Aorta (tissue), 5 donors: ENCODE data around the gene EIPR1. TPM values are rescaled to one million over a fixed set of nuclear protein-coding genes. Genes with fewer than 3 reads are reported as not detected.
A peak's percentile ranks its signal among the peaks of the same experiment; 100 is the strongest.

Experiments used
- ATAC-seq: fragments of 200-7000 bp; cut with Tn5 transposase; one replicate; pipeline ENCODE4 v1.9.1; 2022; ENCODE audit warnings: moderate library complexity; ENCODE audit not compliant: low FRiP score
- DNase-seq, 2 donors: peaks; one replicate each; pipeline ENCODE4 v3.0.0-alpha.2; 2020
- H3K27ac ChIP-seq, 2 donors: one replicate each; pipeline ENCODE4 v1.5.1; 2013; ENCODE audit warnings: low read length in 2 of 2, mild to moderate bottlenecking in 2 of 2, moderate library complexity in 2 of 2, control low read depth in 1 of 2, inconsistent platforms in 1 of 2, low read depth in 1 of 2
- H3K27me3 ChIP-seq, 2 donors: one replicate each; pipeline ENCODE4 v1.6.1; 2013; ENCODE audit warnings: control low read depth in 1 of 2, low read length in 1 of 2, mild to moderate bottlenecking in 1 of 2, moderate library complexity in 1 of 2; ENCODE audit not compliant: insufficient read depth in 2 of 2, control insufficient read depth in 1 of 2
- H3K36me3 ChIP-seq, 2 donors: one replicate each; pipeline ENCODE4 v1.6.1; 2013; ENCODE audit warnings: control low read depth in 1 of 2, low read length in 1 of 2, mild to moderate bottlenecking in 1 of 2; ENCODE audit not compliant: insufficient read depth in 2 of 2, control insufficient read depth in 1 of 2
- H3K4me1 ChIP-seq, 2 donors: one replicate each; pipeline ENCODE4 v1.6.1; 2013; ENCODE audit warnings: low read length in 2 of 2, control low read depth in 1 of 2, mild to moderate bottlenecking in 1 of 2, moderate library complexity in 1 of 2; ENCODE audit not compliant: insufficient read depth in 2 of 2, control insufficient read depth in 1 of 2
- H3K4me3 ChIP-seq, 2 donors: one replicate each; pipeline ENCODE4 v1.5.1; 2013; ENCODE audit warnings: low read length in 2 of 2, control low read depth in 1 of 2, mild to moderate bottlenecking in 1 of 2
- H3K9me3 ChIP-seq: one replicate; pipeline ENCODE4 v1.6.1; 2013; ENCODE audit warnings: mild to moderate bottlenecking, low read length; ENCODE audit not compliant: control insufficient read depth
- WGBS, 2 donors: extraction: QIAGEN DNeasy Blood & Tissue Kit; methylation state at CpG; one replicate each; pipeline ENCODE4 v1.1.7; 2013; 5-methylcytosine and 5-hydroxymethylcytosine counted together
- intact Hi-C, 2 donors: fragments of 100-400 bp; cut with DNase I; formaldehyde crosslinking; loops; one replicate each; pipeline versions ENCODE4 v1.14.2 to v1.15.0; 2022
- polyA plus RNA-seq, 2 donors: library from polyadenylated mRNA; stranded (reverse); fragments of 200-250 nt; gene quantifications; one replicate each; pipeline ENCODE4 v1.2.3, GENCODE V29; 2013
- total RNA-seq, 2 donors: library from RNA; stranded (reverse); fragmentation: NEBNext Ultra II Directional; extraction: Animal tissue kit (Norgen Biotek cat#: 25700); gene quantifications; one replicate each; pipeline ENCODE4 v1.2.1, GENCODE V29; 2021
- donor health status: healthy with polysubstance abuse.
- donor health status: Bipolar disorder and iron deficiency.
- donor health status: DM: no; HTN: no; CAD: no.
- donor health status: DM: no; HTN: no; CAD: no.
- donor health status: DM: yes; HTN: yes; CAD: no.

Gene EIPR1
- total and polyA plus RNA-seq, 4 donors: 9.7 to 13.7 (median 10.0) TPM

DNA sequence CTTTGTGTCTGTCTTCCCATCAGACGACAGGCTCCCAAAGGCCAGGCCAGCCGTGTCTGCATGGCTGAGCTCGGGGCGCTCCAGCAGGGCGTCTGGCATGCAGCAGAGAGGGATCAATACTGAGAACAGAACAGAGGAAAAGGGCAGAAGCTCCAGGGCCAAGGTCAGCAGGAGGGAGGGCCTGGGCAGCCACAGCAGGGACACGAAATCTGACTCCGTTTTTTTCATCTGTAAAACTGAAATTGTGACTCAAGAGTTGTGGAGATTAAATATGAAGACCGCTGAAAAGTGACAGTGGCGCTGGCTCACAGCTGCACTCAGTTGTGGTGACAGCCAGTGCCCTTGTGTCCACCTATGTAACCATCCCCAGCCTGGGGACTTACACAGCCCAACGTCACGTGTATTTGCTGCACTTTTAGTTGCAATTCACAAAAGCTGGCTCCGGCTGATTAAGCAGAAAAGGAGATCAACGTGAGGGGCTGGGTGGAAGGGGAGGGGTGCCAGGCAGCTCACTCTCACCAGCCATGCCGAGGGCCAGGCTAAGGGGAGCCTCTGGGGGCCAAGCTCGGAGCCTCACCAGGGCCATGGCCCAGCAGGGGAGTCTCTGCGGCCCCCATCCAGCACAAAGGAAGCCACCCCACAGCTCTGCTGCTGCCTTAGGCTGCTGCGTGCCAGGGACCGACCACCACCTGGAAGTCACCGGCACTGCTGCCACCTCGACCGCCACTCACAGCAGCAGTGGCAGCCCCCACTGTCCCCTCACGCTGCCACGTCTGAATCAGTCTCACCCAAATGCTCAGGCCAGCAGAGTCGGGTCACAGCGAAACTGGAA is 74.7 kb downstream of the EIPR1 start:
- H3K4me1 ChIP-seq: no peaks in the 10 kb centered on the region
- peak; percentile 35 for ATAC-seq
- no peaks in the 10 kb centered on the region for H3K27me3 ChIP-seq
- no peak overlapping the region for H3K4me3 ChIP-seq
- no peak for DNase-seq
- no peak overlapping the region for H3K27ac ChIP-seq
- WGBS, 2 donors: 63 to 64% methylated on average over 25 of the region's 25 CpGs
- H3K9me3 ChIP-seq: no peaks in the 10 kb centered on the region
- intact Hi-C loops: loop anchor here in 1 of 2 donors (10.0 kb wide), 1 partner anchor 1448 kb away; no protein-coding TSS in a partner anchor
- H3K36me3 ChIP-seq: no peaks in the 10 kb centered on the region

DNA sequence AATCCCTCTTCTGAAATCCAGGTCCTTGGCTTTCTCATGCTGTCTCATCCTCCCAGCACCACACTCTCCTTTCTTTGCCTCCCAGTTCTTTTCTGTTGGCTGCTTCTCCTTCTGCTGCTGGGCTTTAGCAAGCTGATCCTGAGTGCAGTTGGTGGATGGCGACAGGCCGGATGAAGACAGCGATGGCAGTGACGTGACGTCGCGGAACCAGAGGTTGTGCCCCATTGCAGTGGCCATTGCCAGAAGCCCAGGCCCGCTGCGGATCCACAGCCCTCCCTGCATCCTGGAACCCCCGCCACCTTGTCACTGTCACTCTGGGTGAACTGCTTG is 75.2 kb downstream of the EIPR1 start:
- H3K4me1 ChIP-seq: no peaks in the 10 kb centered on the region
- ATAC-seq: no peak
- H3K27ac ChIP-seq: no peak overlapping the region
- intact Hi-C loops: loop anchor here in 1 of 2 donors (10.0 kb wide), 1 partner anchor 1448 kb away; no protein-coding TSS in a partner anchor
- DNase-seq: no peak
- no peak overlapping the region for H3K4me3 ChIP-seq
- WGBS, 2 donors: 97% methylated on average over 10 of the region's 10 CpGs
- no peaks in the 10 kb centered on the region for H3K9me3 ChIP-seq
- no peaks in the 10 kb centered on the region for H3K36me3 ChIP-seq
- H3K27me3 ChIP-seq: no peaks in the 10 kb centered on the region

DNA sequence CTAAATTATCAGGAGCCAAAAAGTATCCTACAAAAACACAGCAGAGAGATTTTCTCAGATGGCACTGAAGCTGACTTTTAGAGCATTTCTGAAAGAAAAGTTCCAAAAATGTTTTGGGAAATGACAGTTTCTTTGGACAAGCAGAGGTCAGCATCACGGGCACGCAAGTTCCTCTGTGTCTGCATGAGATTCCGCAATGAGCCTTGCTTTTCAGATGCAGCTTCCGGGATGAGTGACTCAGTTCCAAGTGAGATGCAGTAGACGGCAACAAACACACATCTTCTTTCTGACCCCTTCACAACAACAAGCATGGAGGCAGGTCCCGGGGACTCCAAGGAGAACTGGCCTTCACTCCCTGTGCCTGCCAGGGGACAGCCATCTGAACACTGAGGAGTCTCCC is 76.6 kb downstream of the EIPR1 start:
- no peaks in the 10 kb centered on the region for H3K9me3 ChIP-seq
- no peak overlapping the region for H3K27ac ChIP-seq
- H3K4me1 ChIP-seq: no peaks in the 10 kb centered on the region
- intact Hi-C loops: loop anchor here in 1 of 2 donors (10.0 kb wide), 1 partner anchor 1446 kb away; no protein-coding TSS in a partner anchor
- H3K36me3 ChIP-seq: no peaks in the 10 kb centered on the region
- 87 to 91% methylated on average over 6 of the region's 6 CpGs for WGBS, 2 donors
- H3K4me3 ChIP-seq: no peak overlapping the region
- ATAC-seq (no peak), DNase-seq (no peak)
- no peaks in the 10 kb centered on the region for H3K27me3 ChIP-seq

DNA sequence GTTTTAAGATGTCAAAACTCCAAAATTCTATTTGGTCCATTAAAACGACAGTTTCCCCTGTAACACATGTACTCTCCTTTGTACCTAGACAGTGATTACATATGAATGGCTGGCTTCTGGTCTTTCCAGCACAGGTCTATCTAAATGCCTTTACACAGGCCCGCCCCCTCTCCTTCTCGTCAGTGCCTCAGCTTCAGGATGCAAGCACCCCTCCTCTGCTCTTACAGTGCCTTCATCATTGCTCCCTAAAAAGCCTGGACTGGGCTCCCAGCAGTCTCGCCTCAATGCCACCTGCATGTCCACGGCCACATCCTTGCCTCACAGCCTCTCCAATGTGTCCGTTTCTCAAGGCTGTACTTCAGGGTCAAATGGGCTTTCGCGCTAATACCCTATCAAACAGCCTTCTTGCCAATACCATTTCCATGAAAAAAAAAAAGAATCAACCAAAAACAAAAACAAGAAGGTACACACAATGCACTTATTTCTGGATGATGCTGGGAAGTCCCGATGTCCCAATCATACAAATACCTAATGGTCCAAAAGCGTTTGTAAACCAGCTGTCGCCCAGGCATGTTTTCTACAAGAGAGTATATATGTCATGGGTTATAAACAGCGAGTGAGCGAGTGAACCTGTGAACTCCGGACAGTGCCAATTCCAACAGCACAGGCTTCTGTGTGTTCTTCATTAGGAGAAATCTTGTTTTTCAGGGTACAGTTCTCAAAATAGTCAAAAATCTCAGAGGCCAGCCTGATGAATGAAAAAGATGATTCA is 77.2 kb downstream of the EIPR1 start:
- DNase-seq (no peak), ATAC-seq (no peak)
- 91 to 92% methylated on average over 14 of the region's 14 CpGs for WGBS, 2 donors
- H3K27ac ChIP-seq: no peak overlapping the region
- no peak overlapping the region for H3K4me3 ChIP-seq
- H3K36me3 ChIP-seq: no peaks in the 10 kb centered on the region
- no peaks in the 10 kb centered on the region for H3K4me1 ChIP-seq
- H3K9me3 ChIP-seq: no peaks in the 10 kb centered on the region
- intact Hi-C loops: loop anchor here in 1 of 2 donors (10.0 kb wide), 1 partner anchor 1446 kb away; no protein-coding TSS in a partner anchor
- H3K27me3 ChIP-seq: no peaks in the 10 kb centered on the region

DNA sequence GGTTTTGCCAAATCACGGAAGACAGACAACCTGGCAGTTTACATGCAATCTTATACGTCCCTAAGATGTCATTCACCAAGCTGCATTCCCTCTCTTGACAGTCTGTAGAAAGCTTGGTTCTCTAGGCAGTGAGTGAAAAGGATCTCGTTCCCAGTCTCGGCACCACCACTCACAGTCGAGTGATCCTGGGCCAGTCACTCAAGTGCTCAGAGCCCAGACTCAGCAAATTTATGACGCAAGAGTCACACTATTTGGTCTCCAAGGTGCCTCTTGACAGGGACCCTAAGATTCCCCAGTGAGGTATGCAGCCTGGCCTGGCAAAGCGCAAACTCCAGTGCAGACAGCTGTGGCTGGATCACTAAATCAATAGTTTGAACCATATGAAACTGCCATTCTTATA is 77.9 kb downstream of the EIPR1 start:
- intact Hi-C loops: loop anchor here in 1 of 2 donors (10.0 kb wide), 1 partner anchor 1445 kb away; no protein-coding TSS in a partner anchor
- no peaks in the 10 kb centered on the region for H3K27me3 ChIP-seq
- H3K27ac ChIP-seq: no peak overlapping the region
- 90 to 92% methylated on average over 7 of the region's 7 CpGs for WGBS, 2 donors
- ATAC-seq: no peak
- H3K4me1 ChIP-seq: no peaks in the 10 kb centered on the region
- DNase-seq: no peak
- no peaks in the 10 kb centered on the region for H3K36me3 ChIP-seq
- no peak overlapping the region for H3K4me3 ChIP-seq
- H3K9me3 ChIP-seq: no peaks in the 10 kb centered on the region

DNA sequence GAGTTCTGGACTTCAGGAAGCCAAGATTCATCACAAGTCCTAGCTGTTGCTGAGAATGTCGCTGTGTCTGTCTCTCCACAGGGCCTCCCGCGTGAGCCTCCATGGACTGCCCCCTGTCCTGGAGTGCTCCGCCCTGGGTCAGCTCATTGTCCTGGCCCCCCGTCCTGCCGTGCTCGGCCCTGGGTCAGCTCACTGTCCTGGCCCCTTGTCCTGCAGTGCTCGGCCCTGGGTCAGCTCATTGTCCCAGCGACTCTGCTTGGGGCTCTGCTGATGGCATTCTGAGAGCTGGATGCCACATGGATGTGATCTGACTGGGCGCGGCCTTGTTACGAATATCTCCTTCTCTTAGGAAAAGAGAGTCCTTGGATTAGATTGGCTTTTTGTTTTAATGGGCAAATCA is 78.5 kb downstream of the EIPR1 start:
- WGBS, 2 donors: 95% methylated on average over 12 of the region's 12 CpGs
- no peaks in the 10 kb centered on the region for H3K4me1 ChIP-seq
- no peak for DNase-seq

DNA sequence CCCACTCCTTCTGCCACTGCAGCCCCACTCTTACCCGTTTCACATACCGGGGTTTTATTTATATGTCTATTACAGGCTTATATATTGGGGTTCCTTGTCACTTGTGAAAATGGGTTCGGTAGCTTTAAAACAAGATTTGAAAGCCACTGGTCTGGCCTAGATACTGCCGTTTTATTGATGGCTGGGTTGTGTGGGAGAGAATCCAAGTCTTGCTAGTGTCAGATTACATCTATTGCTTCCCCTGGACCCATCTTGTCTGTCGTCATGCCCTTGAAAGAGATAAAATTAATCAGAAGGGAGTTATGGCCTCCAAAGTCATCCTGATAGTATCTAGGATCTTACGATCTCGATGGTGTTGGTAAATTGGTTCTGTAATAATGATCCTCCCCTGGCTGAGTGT is 79.4 kb downstream of the EIPR1 start:
- 94 to 96% methylated on average over 7 of the region's 7 CpGs for WGBS, 2 donors
- H3K27ac ChIP-seq: no peak overlapping the region
- intact Hi-C loops: no loop called here
- DNase-seq (no peak), ATAC-seq (no peak)
- H3K27me3 ChIP-seq: no peaks in the 10 kb centered on the region
- H3K4me1 ChIP-seq: no peaks in the 10 kb centered on the region
- H3K9me3 ChIP-seq: no peaks in the 10 kb centered on the region
- H3K4me3 ChIP-seq: no peak overlapping the region
- H3K36me3 ChIP-seq: no peaks in the 10 kb centered on the region

More for the DNA sequence above, 78.5 kb downstream of the EIPR1 start:
- Histone ChIP-seq H3K36me3 (no peaks in the 10 kb centered on the region), H3K9me3 (no peaks in the 10 kb centered on the region), H3K4me3 (no peak overlapping the region), H3K27me3 (no peaks in the 10 kb centered on the region), H3K27ac (no peak overlapping the region)
- no peak for ATAC-seq
- intact Hi-C loops: no loop called here

DNA sequence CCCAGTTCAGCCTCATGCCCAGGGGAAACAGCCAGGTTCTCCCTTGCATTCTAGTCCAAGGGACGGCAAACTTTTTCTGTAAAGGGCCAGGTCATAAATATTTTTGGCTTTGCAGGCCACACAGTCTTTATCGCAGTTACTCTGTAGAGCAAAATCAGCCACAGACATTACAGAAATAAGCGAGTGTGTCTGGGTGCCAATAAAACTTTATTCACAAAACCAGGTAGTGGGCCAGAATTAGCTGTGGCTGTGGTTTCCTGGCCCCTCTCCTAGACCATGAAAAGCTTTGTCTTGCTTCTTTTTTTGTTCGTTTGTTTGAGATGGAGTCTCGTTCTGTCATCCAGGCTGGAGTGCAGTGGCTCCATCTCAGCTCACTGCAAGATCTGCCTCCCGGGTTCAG is 80.1 kb downstream of the EIPR1 start:
- H3K4me1 ChIP-seq: no peaks in the 10 kb centered on the region
- no peak overlapping the region for H3K4me3 ChIP-seq
- no peak overlapping the region for H3K27ac ChIP-seq
- DNase-seq (no peak), ATAC-seq (no peak)
- no peaks in the 10 kb centered on the region for H3K27me3 ChIP-seq
- WGBS, 2 donors: 97 to 98% methylated on average over 6 of the region's 6 CpGs
- intact Hi-C loops: no loop called here
- H3K9me3 ChIP-seq: no peaks in the 10 kb centered on the region
- no peaks in the 10 kb centered on the region for H3K36me3 ChIP-seq
